Vagina (tissue), 2 donors: ENCODE data around the gene AGBL4. TPM values are rescaled to one million over a fixed set of nuclear protein-coding genes. Genes with fewer than 3 reads are reported as not detected.

Experiments used
- DNase-seq, 2 donors: peaks; one replicate each; pipeline ENCODE4 v3.0.0-alpha.2; 2017; ENCODE audit errors: extremely low spot score in 2 of 2
- H3K27ac ChIP-seq: fragments of 200-600 bp; sonication (generic); one replicate; pipeline ENCODE4 v1.5.1; 2019
- H3K27me3 ChIP-seq: fragments of 200-600 bp; sonication (generic); one replicate; pipeline ENCODE4 v1.5.1; 2019
- H3K36me3 ChIP-seq, 2 donors: fragments of 200-600 bp; sonication (generic); one replicate each; pipeline ENCODE4 v1.5.1; 2017 to 2019
- H3K4me1 ChIP-seq: fragments of 200-600 bp; sonication (generic); one replicate; pipeline ENCODE4 v1.5.1; 2019
- H3K4me3 ChIP-seq, 2 donors: fragments of 200-600 bp; sonication (generic); 1 replicate in 1 of 2; 2 replicates in 1 of 2; pipeline ENCODE4 v1.5.1; 2016 to 2019
- H3K9me3 ChIP-seq: fragments of 200-600 bp; sonication (generic); one replicate; pipeline ENCODE4 v1.5.1; 2019
- POLR2A ChIP-seq, 2 donors: fragments of 450-650 bp; IDR thresholded peaks; one replicate each; pipeline ENCODE4 v1.6.1; 2017; ENCODE audit warnings: antibody characterized with exemption in 2 of 2, mild to moderate bottlenecking in 2 of 2, moderate library complexity in 2 of 2
- POLR2AphosphoS5 ChIP-seq, 2 donors: sonication (generic); formaldehyde crosslinking; IDR thresholded peaks; one replicate each; pipeline ENCODE4 v1.9.0; 2017; ENCODE audit warnings: antibody characterized with exemption in 2 of 2, mild to moderate bottlenecking in 2 of 2, low read depth in 1 of 2; ENCODE audit not compliant: insufficient read depth in 1 of 2
- intact Hi-C: fragments of 100-400 bp; cut with DNase I; formaldehyde crosslinking; loops from one replicate; pipeline ENCODE4 v1.15.1; 2023
- total RNA-seq: library from RNA; depleted of rRNA; stranded (reverse); fragments of >200 nt; gene quantifications from one replicate; pipeline ENCODE4 v1.2.3, GENCODE V29; 2016
- TF ChIP-seq, protein P1 (sequence below), 3 experiments: fragments of 450-650 bp in 2 of 3; fragments of 200-600 bp in 1 of 3; sonication (generic) in 1 of 3; IDR thresholded peaks; one replicate each; pipeline ENCODE4 v1.5.1; 2017 to 2019; ENCODE audit warnings: antibody characterized with exemption in 3 of 3, mild to moderate bottlenecking in 2 of 3, moderate library complexity in 2 of 3

The AGBL4 gene
- total RNA-seq, 1 donor from 2014 or later: not detected

DNA sequence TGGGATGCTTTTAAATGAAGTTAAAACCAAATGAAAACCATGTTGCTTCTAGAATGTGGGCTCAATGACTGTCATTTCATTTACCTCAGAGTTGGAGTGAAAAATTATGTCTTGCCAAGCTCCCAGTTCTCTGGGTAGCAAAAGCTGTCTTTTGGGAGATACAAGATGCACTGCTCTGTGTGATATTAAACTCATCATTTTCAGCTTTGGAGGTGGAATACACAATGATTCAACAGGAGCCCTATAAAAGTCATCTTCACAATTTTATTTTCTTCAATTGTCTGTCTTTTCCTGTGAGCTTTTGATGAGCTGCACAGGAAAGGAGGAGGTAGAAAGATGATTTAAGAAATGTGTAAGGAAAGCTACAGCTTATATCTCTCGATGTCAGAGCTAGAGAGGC, 1431.4 kb downstream of the AGBL4 start:
- no peak overlapping the region for H3K27ac ChIP-seq
- intact Hi-C loops: no loop called here
- no peak overlapping the region for H3K4me3 ChIP-seq
- DNase-seq: no peak
- no peak for TF ChIP-seq POLR2AphosphoS5 (IDR thresholded peaks at IDR 0.05; ENCODE audit: insufficient read depth in 1 of 2, low read depth in 1 of 2)
- TF ChIP-seq POLR2A (IDR thresholded peaks at IDR 0.05): no peak
- H3K4me1 ChIP-seq: no peaks in the 10 kb centered on the region
- H3K9me3 ChIP-seq: no peaks in the 10 kb centered on the region
- H3K36me3 ChIP-seq: no peaks in the 10 kb centered on the region
- H3K27me3 ChIP-seq: no peaks in the 10 kb centered on the region

DNA sequence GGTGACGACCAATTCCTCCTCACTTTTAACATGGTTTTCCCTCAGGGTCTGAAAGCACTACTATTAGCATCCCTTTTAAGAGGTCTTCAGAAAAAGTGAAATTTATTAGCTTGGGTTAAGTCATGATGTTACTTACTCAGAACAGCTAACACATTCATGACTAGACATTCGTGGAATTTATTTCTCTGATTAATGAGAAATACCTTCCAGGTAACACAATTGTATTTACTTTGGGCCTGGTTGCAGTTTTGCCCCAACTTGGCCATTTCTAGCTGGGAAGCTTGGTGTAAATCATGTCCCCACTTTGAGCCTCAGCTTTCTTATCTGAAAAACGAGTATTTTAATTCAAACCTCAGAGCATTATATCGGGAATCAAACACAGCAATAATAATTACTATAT, 1432.6 kb downstream of the AGBL4 start:
- Histone ChIP-seq H3K27ac (no peak overlapping the region), H3K4me3 (no peak overlapping the region), H3K27me3 (no peaks in the 10 kb centered on the region), H3K36me3 (no peaks in the 10 kb centered on the region), H3K9me3 (no peaks in the 10 kb centered on the region), H3K4me1 (no peaks in the 10 kb centered on the region)
- TF ChIP-seq POLR2A (IDR thresholded peaks at IDR 0.05) (no peak), POLR2AphosphoS5 (IDR thresholded peaks at IDR 0.05; ENCODE audit: insufficient read depth in 1 of 2, low read depth in 1 of 2) (no peak)
- TF ChIP-seq, protein P1, sequence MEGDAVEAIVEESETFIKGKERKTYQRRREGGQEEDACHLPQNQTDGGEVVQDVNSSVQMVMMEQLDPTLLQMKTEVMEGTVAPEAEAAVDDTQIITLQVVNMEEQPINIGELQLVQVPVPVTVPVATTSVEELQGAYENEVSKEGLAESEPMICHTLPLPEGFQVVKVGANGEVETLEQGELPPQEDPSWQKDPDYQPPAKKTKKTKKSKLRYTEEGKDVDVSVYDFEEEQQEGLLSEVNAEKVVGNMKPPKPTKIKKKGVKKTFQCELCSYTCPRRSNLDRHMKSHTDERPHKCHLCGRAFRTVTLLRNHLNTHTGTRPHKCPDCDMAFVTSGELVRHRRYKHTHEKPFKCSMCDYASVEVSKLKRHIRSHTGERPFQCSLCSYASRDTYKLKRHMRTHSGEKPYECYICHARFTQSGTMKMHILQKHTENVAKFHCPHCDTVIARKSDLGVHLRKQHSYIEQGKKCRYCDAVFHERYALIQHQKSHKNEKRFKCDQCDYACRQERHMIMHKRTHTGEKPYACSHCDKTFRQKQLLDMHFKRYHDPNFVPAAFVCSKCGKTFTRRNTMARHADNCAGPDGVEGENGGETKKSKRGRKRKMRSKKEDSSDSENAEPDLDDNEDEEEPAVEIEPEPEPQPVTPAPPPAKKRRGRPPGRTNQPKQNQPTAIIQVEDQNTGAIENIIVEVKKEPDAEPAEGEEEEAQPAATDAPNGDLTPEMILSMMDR (IDR thresholded peaks at IDR 0.05): no peak
- no peak for DNase-seq
- intact Hi-C loops: no loop called here

DNA sequence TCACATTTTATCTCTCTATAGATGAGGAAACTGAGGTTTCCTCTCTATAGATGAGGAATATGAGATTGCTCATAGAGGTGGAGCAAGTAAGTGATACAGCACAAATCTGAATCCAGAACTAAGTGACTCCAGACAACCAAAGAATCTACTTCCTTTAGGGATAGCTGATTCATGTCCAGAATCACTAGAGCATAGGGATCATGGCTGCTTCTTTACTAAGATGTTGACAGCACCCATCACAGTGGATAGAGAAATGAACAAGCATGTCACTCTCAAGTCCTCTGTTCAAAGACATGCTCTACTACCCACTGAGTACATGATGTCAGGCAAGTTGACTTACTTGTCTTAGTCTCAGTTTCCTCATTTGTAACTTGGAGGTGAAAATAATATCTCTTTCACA, 1435.7 kb downstream of the AGBL4 start:
- no peak for TF ChIP-seq POLR2A (IDR thresholded peaks at IDR 0.05)
- TF ChIP-seq, protein P1 (IDR thresholded peaks at IDR 0.05): no peak
- no peak for TF ChIP-seq POLR2AphosphoS5 (IDR thresholded peaks at IDR 0.05; ENCODE audit: insufficient read depth in 1 of 2, low read depth in 1 of 2)
- no peaks in the 10 kb centered on the region for H3K9me3 ChIP-seq
- no peaks in the 10 kb centered on the region for H3K27me3 ChIP-seq
- H3K27ac ChIP-seq: no peak overlapping the region
- no peak overlapping the region for H3K4me3 ChIP-seq
- H3K4me1 ChIP-seq: no peaks in the 10 kb centered on the region
- intact Hi-C loops: no loop called here
- H3K36me3 ChIP-seq: no peaks in the 10 kb centered on the region
- DNase-seq: no peak

DNA sequence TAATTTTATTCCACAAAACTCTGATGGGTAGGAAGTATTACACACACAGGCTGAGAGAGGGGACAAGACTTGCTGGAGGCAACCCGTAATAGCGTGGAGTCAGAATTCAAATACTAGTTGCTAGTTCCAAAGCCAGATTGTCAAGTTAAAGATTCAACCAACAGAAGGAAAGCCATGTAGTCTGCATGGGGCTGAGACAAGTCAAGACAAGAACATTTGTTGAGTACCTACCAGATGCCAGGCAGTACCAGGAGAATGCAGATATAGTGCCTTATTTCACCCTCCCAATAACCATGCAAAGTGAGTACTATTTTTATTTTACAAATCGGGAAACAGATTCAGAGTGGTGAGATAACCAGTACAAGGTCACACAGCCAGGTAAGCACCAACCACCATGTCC, 1441.3 kb downstream of the AGBL4 start:
- TF ChIP-seq POLR2AphosphoS5 (IDR thresholded peaks at IDR 0.05; ENCODE audit: insufficient read depth in 1 of 2, low read depth in 1 of 2) (no peak), POLR2A (IDR thresholded peaks at IDR 0.05) (no peak)
- TF ChIP-seq, protein P1 (IDR thresholded peaks at IDR 0.05): no peak
- H3K27me3 ChIP-seq: no peaks in the 10 kb centered on the region
- intact Hi-C loops: no loop called here
- H3K27ac ChIP-seq: no peak overlapping the region
- H3K4me1 ChIP-seq: no peaks in the 10 kb centered on the region
- no peaks in the 10 kb centered on the region for H3K9me3 ChIP-seq
- no peak for DNase-seq
- H3K36me3 ChIP-seq: no peaks in the 10 kb centered on the region
- no peak overlapping the region for H3K4me3 ChIP-seq

DNA sequence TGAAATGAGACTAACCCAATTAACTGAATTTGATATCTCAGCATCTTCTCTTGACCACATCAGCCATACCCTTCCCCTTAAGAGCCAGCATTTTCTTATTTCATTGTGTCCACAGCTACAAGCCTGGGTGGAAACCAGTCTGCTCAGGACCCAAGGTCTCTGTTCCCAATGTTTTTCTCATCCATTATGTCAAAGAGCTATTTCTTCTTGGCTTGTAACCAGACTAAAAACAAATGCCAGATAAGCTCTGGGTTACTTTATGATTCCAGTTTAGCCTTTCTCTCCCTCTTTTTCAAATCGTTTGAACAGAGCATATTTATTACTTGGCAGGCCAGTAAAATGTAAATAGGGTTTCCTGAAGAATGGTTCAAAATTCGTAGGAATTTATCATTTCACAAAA, 1442.5 kb downstream of the AGBL4 start:
- TF ChIP-seq POLR2A (IDR thresholded peaks at IDR 0.05) (no peak), POLR2AphosphoS5 (IDR thresholded peaks at IDR 0.05; ENCODE audit: insufficient read depth in 1 of 2, low read depth in 1 of 2) (no peak)
- TF ChIP-seq, protein P1 (IDR thresholded peaks at IDR 0.05): no peak
- Histone ChIP-seq H3K27ac (no peak overlapping the region), H3K4me1 (no peaks in the 10 kb centered on the region), H3K36me3 (no peaks in the 10 kb centered on the region), H3K27me3 (no peaks in the 10 kb centered on the region), H3K4me3 (no peak overlapping the region), H3K9me3 (no peaks in the 10 kb centered on the region)
- no peak for DNase-seq
- intact Hi-C loops: no loop called here
